HCT116 (cell line): Measurements from ENCODE around the gene SLC44A5. TPM values are rescaled to one million over a fixed set of nuclear protein-coding genes. Genes with fewer than 3 reads are reported as not detected.

Experiments used
- ATAC-seq: fragments of 200-7000 bp; cut with Tn5 transposase; 2 replicates; pipeline ENCODE4 v1.9.1; 2020; ENCODE audit warnings: mild to moderate bottlenecking, moderate library complexity
- BruUV-seq: library from RNA; stranded (reverse); fragments of 400-500 nt; replicated peaks from 2 replicates; lab custom pipeline; 2021; lab: Mats Ljungman, UMichigan
- CTCF ChIA-PET: fragments of 300-600 bp; sonication (Branson Sonifier 250); formaldehyde crosslinking; loops from one replicate; lab custom pipeline; 2021; ENCODE audit warnings: antibody characterized with exemption; lab: Charles Lee
- POLR2A ChIA-PET: fragments of 300-600, 350-600 bp; sonication (Branson Sonifier 250); formaldehyde crosslinking; loops from one replicate; lab custom pipeline; 2021; ENCODE audit warnings: antibody characterized with exemption; lab: Charles Lee
- RAD21 ChIA-PET, 2 experiments: fragments of 300-600 bp; sonication (Branson Sonifier 250); formaldehyde crosslinking; loops; one replicate each; lab custom pipeline; 2023; ENCODE audit warnings: low total read pairs in 2 of 2; ENCODE audit not compliant: uncharacterized antibody in 2 of 2, unreplicated experiment in 2 of 2, low non-redundant PET in 1 of 2; lab: Charles Lee
- DNase-seq: peaks from one replicate; pipeline ENCODE4 v3.0.0-alpha.2; 2010; ENCODE audit warnings: low read depth, low spot score
- H2AFZ ChIP-seq: fragments of 200-600 bp; shearing (Covaris generic), sonication (generic); 2 replicates; pipeline ENCODE4 v1.6.1; 2017; ENCODE audit warnings: low read depth, mixed run types, mixed read lengths, antibody characterized with exemption, low read length; ENCODE audit not compliant: poor library complexity, severe bottlenecking
- H3K27ac ChIP-seq: 2 replicates; pipeline ENCODE4 v1.5.1; 2012; ENCODE audit warnings: low read depth, low read length
- H3K27me3 ChIP-seq: fragments of 200-600 bp; sonication (generic); 2 replicates; pipeline ENCODE4 v1.6.1; 2016; ENCODE audit warnings: mixed run types, low read length, mixed read lengths; ENCODE audit not compliant: insufficient read depth
- H3K36me3 ChIP-seq, 2 experiments: fragments of 200-500 bp in 1 of 2; fragments of 200-600 bp in 1 of 2; sonication (Bioruptor generic) in 1 of 2; sonication (generic) in 1 of 2; 2 replicates each; pipeline versions ENCODE4 v1.5.1 to v1.6.1; 2014 to 2016; ENCODE audit warnings: low read length in 2 of 2, inconsistent platforms in 1 of 2, mixed read lengths in 1 of 2, mixed run types in 1 of 2; ENCODE audit not compliant: insufficient read depth in 2 of 2, control insufficient read depth in 1 of 2
- H3K4me1 ChIP-seq, 2 experiments: fragments of 200-600 bp in 1 of 2; sonication (generic) in 1 of 2; 2 replicates each; pipeline versions ENCODE4 v1.5.1 to v1.6.1; 2012 to 2017; ENCODE audit warnings: low read length in 2 of 2, inconsistent platforms in 1 of 2, mild to moderate bottlenecking in 1 of 2, mixed read lengths in 1 of 2, mixed run types in 1 of 2, moderate library complexity in 1 of 2; ENCODE audit not compliant: insufficient read depth in 2 of 2, control insufficient read depth in 1 of 2
- H3K4me2 ChIP-seq: fragments of 200-600 bp; sonication (generic); 2 replicates; pipeline ENCODE4 v1.6.1; 2017; ENCODE audit warnings: mixed run types, low read length, mixed read lengths
- H3K4me3 ChIP-seq, 2 experiments: fragments of 200-600 bp in 1 of 2; sonication (generic) in 1 of 2; replicated peaks in 1 of 2; 2 replicates each; pipeline ENCODE4 v1.5.1; 2011 to 2016; ENCODE audit warnings: low read length in 2 of 2, control low read depth in 1 of 2, low read depth in 1 of 2, mild to moderate bottlenecking in 1 of 2, mixed read lengths in 1 of 2, mixed run types in 1 of 2
- H3K79me2 ChIP-seq: fragments of 200-600 bp; sonication (generic); 2 replicates; pipeline ENCODE4 v1.6.1; 2017; ENCODE audit warnings: mild to moderate bottlenecking, mixed run types, low read length, moderate library complexity, mixed read lengths; ENCODE audit not compliant: insufficient read depth
- H3K9ac ChIP-seq: fragments of 200-600 bp; sonication (generic); 2 replicates; pipeline ENCODE4 v1.6.1; 2016; ENCODE audit warnings: low read length, mixed read lengths
- H3K9me2 ChIP-seq: fragments of 200-600 bp; sonication (generic), shearing (Covaris generic); 2 replicates; pipeline ENCODE4 v1.6.1; 2017; ENCODE audit warnings: mixed run types, mild to moderate bottlenecking, moderate library complexity; ENCODE audit not compliant: insufficient read depth
- H3K9me3 ChIP-seq, 2 experiments: fragments of 200-500 bp in 1 of 2; fragments of 200-600 bp in 1 of 2; sonication (Bioruptor generic) in 1 of 2; sonication (generic) in 1 of 2; 2 replicates each; pipeline ENCODE4 v1.6.1; 2014 to 2017; ENCODE audit warnings: low read length in 2 of 2, mixed read lengths in 2 of 2, inconsistent platforms in 1 of 2, low read depth in 1 of 2, mild to moderate bottlenecking in 1 of 2, mixed run types in 1 of 2, moderate library complexity in 1 of 2; ENCODE audit not compliant: control insufficient read depth in 1 of 2, insufficient read depth in 1 of 2
- H4K20me1 ChIP-seq: fragments of 200-600 bp; sonication (generic), shearing (Covaris generic); 2 replicates; pipeline ENCODE4 v1.6.1; 2017; ENCODE audit warnings: mixed run types, mild to moderate bottlenecking, moderate library complexity; ENCODE audit not compliant: insufficient read depth
- CEBPB ChIP-seq: IDR thresholded peaks from 2 replicates; pipeline ENCODE4 v1.6.1; 2012; ENCODE audit warnings: low read depth
- CTCF ChIP-seq, 3 experiments: fragments of 200-600 bp in 1 of 3; sonication (generic) in 1 of 3; IDR thresholded peaks in 2 of 3; conservative IDR thresholded peaks in 1 of 3; 2 replicates each; pipeline ENCODE4 v1.5.1; 2012 to 2017; ENCODE audit warnings: low read depth in 2 of 3, low read length in 2 of 3, antibody characterized with exemption in 1 of 3, borderline replicate concordance in 1 of 3, control low read depth in 1 of 3, mild to moderate bottlenecking in 1 of 3, mixed read lengths in 1 of 3, mixed run types in 1 of 3, moderate library complexity in 1 of 3; ENCODE audit not compliant: insufficient read depth in 1 of 3
- ELF1 ChIP-seq: IDR thresholded peaks from 2 replicates; pipeline ENCODE4 v1.6.1; 2012; ENCODE audit warnings: low read depth, borderline replicate concordance
- EZH2 ChIP-seq: fragments of 200-600 bp; sonication (generic); IDR thresholded peaks from 2 replicates; pipeline ENCODE4 v1.6.1; 2017; ENCODE audit warnings: antibody characterized with exemption, mixed run types
- EZH2phosphoT487 ChIP-seq: fragments of 200-600 bp; IDR thresholded peaks from 2 replicates; pipeline ENCODE4 v1.6.1; 2018; ENCODE audit warnings: antibody characterized with exemption, borderline replicate concordance
- FOSL1 ChIP-seq: IDR thresholded peaks from 2 replicates; pipeline ENCODE4 v1.6.1; 2012; ENCODE audit warnings: low read depth
- POLR2AphosphoS5 ChIP-seq: IDR thresholded peaks from 2 replicates; pipeline ENCODE4 v1.6.1; 2011; ENCODE audit warnings: mild to moderate bottlenecking, low read depth, low read length, moderate library complexity
- SRF ChIP-seq: IDR thresholded peaks from 2 replicates; pipeline ENCODE4 v1.6.1; 2012; ENCODE audit warnings: low read depth
- YY1 ChIP-seq: IDR thresholded peaks from 2 replicates; pipeline ENCODE4 v1.6.1; 2011; ENCODE audit warnings: low read length, low read depth, moderate library complexity, mild to moderate bottlenecking; ENCODE audit not compliant: insufficient replicate concordance; ENCODE audit errors: extremely low read depth
- ZNF274 ChIP-seq: fragments of 200-500 bp; sonication (Bioruptor generic); IDR thresholded peaks from 2 replicates; pipeline ENCODE4 v1.6.1; 2014; ENCODE audit warnings: mild to moderate bottlenecking, low read depth, low read length, inconsistent platforms
- intact Hi-C: fragments of 100-400 bp; cut with micrococcal nuclease; formaldehyde crosslinking; loops from 2 replicates; pipeline ENCODE4 v1.10.0; 2022
- total RNA-seq: library from RNA; stranded (reverse); gene quantifications from one replicate; pipeline ENCODE4 v1.2.1, GENCODE V29; 2021; ENCODE audit not compliant: unreplicated experiment
- TF ChIP-seq, protein P1 (sequence below): IDR thresholded peaks from 2 replicates; pipeline ENCODE4 v1.6.1; 2011; ENCODE audit warnings: mild to moderate bottlenecking, low read length, moderate library complexity; ENCODE audit not compliant: insufficient replicate concordance; ENCODE audit errors: extremely low read depth

The SLC44A5 gene
- total RNA-seq, 1 experiment from 2014 or later = 2.4 TPM

GRCh38 chr1:75531570-75531969 is 79.3 kb downstream of the SLC44A5 start:
- Histone ChIP-seq H3K4me3 (no peak overlapping the region), H3K36me3 (no peaks in the 10 kb centered on the region), H3K79me2 (no peaks in the 10 kb centered on the region), H3K9me2 (no peaks in the 10 kb centered on the region), H3K27me3 (no peaks in the 10 kb centered on the region), H3K27ac (no peak overlapping the region), H3K4me1 (no peaks in the 10 kb centered on the region), H4K20me1 (no peaks in the 10 kb centered on the region), H3K9ac (no peak overlapping the region), H3K9me3 (no peaks in the 10 kb centered on the region), H2AFZ (no peak overlapping the region), H3K4me2 (no peak overlapping the region)
- no TSS peak for BruUV-seq
- ChIA-PET CTCF (no interaction called here), POLR2A (no interaction called here), RAD21 (no interaction called here)
- no peak for DNase-seq
- TF ChIP-seq CEBPB (no peak), CTCF (IDR thresholded peaks at IDR 0.05 in 2 of 3, conservative IDR thresholded peaks at IDR 0.05 in 1 of 3; ENCODE audit: borderline replicate concordance in 1 of 3, insufficient read depth in 1 of 3, low read depth in 2 of 3, low read length in 2 of 3) (no peak), ELF1 (no peak), FOSL1 (no peak), POLR2AphosphoS5 (no peak), EZH2phosphoT487 (no peak), SRF (no peak), EZH2 (no peak), ZNF274 (no peak), YY1 (no peak)
- TF ChIP-seq, protein P1, sequence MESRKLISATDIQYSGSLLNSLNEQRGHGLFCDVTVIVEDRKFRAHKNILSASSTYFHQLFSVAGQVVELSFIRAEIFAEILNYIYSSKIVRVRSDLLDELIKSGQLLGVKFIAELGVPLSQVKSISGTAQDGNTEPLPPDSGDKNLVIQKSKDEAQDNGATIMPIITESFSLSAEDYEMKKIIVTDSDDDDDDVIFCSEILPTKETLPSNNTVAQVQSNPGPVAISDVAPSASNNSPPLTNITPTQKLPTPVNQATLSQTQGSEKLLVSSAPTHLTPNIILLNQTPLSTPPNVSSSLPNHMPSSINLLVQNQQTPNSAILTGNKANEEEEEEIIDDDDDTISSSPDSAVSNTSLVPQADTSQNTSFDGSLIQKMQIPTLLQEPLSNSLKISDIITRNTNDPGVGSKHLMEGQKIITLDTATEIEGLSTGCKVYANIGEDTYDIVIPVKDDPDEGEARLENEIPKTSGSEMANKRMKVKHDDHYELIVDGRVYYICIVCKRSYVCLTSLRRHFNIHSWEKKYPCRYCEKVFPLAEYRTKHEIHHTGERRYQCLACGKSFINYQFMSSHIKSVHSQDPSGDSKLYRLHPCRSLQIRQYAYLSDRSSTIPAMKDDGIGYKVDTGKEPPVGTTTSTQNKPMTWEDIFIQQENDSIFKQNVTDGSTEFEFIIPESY = no peak
- intact Hi-C loops = no loop called here
- no peak for ATAC-seq
